CD4-positive, alpha-beta memory T cell (primary cell): ENCODE results near the gene SPATA21. TPM values are rescaled to one million over a fixed set of nuclear protein-coding genes. Genes with fewer than 3 reads are reported as not detected.
"Not testable (repeated sequence)": the region's sequence is repeated elsewhere in the genome, so short reads cannot be mapped to it uniquely, and the experiment has no call there.

Experiments used
- CTCF ChIA-PET: fragments of 350-600 bp; sonication (Branson Sonifier 250); formaldehyde crosslinking; loops from one replicate; lab custom pipeline; 2021; ENCODE audit warnings: inconsistent platforms; ENCODE audit not compliant: partially characterized antibody; lab: Charles Lee
- POLR2A ChIA-PET: fragments of 350-600 bp; sonication (Branson Sonifier 250); formaldehyde crosslinking; loops from one replicate; lab custom pipeline; 2021; ENCODE audit not compliant: partially characterized antibody; lab: Charles Lee
- DNase-seq, 5 donors: peaks; one replicate each; pipeline versions ENCODE4 v3.0.0 to v3.0.0-alpha.2; 2020 to 2022; ENCODE audit warnings: mixed read lengths in 1 of 5
- H3K27ac ChIP-seq: one replicate; pipeline ENCODE4 v1.7.0; 2013; ENCODE audit warnings: low read depth, low read length
- H3K27me3 ChIP-seq: 2 replicates; pipeline ENCODE4 v1.7.0; 2013; ENCODE audit warnings: mild to moderate bottlenecking, low read length, moderate library complexity; ENCODE audit not compliant: insufficient read depth
- H3K36me3 ChIP-seq: 2 replicates; pipeline ENCODE4 v1.7.0; 2013; ENCODE audit warnings: mild to moderate bottlenecking, low read length, moderate library complexity; ENCODE audit not compliant: insufficient read depth
- H3K4me1 ChIP-seq: 2 replicates; pipeline ENCODE4 v1.7.0; 2013; ENCODE audit warnings: mild to moderate bottlenecking, low read length, moderate library complexity; ENCODE audit not compliant: insufficient read depth
- H3K4me3 ChIP-seq, 2 donors: one replicate each; pipeline ENCODE4 v1.7.0; 2013; ENCODE audit warnings: low read length in 2 of 2, mild to moderate bottlenecking in 1 of 2
- H3K9me3 ChIP-seq, 2 donors: one replicate each; pipeline ENCODE4 v1.7.0; 2013; ENCODE audit warnings: low read length in 2 of 2, control low read depth in 1 of 2; ENCODE audit not compliant: control insufficient read depth in 1 of 2
- H3K27ac Mint-ChIP-seq, 7 donors: one replicate each; pipeline ENCODE4 v1.8.0; 2020 to 2021; ENCODE audit warnings: mixed read lengths in 7 of 7, mild to moderate bottlenecking in 6 of 7, inconsistent platforms in 3 of 7, moderate library complexity in 3 of 7
- H3K27me3 Mint-ChIP-seq, 2 donors: one replicate each; pipeline ENCODE4 v1.8.0; 2020 to 2021; ENCODE audit warnings: mixed read lengths in 2 of 2
- H3K36me3 Mint-ChIP-seq, 2 donors: one replicate each; pipeline ENCODE4 v1.8.0; 2020 to 2021; ENCODE audit warnings: mixed read lengths in 2 of 2, inconsistent platforms in 1 of 2, mild to moderate bottlenecking in 1 of 2
- H3K4me1 Mint-ChIP-seq, 4 donors: one replicate each; pipeline ENCODE4 v1.8.0; 2020 to 2021; ENCODE audit warnings: mixed read lengths in 4 of 4, mild to moderate bottlenecking in 1 of 4
- H3K4me3 Mint-ChIP-seq, 8 donors: one replicate each; pipeline ENCODE4 v1.8.0; 2020 to 2021; ENCODE audit warnings: mixed read lengths in 8 of 8, mild to moderate bottlenecking in 7 of 8, moderate library complexity in 6 of 8, inconsistent platforms in 3 of 8
- H3K9me3 Mint-ChIP-seq, 8 donors: one replicate each; pipeline ENCODE4 v1.8.0; 2020 to 2021; ENCODE audit warnings: mixed read lengths in 8 of 8, mild to moderate bottlenecking in 5 of 8, inconsistent platforms in 3 of 8, moderate library complexity in 1 of 8
- intact Hi-C: fragments of 100-400 bp; cut with micrococcal nuclease; formaldehyde crosslinking; loops from one replicate; pipeline ENCODE4 v1.15.1; 2023
- polyA plus RNA-seq, 2 donors: library from polyadenylated mRNA; unstranded; fragments of 300-500 nt; fragmentation: Illumina TruSeq; gene quantifications; one replicate each; pipeline ENCODE4 v1.2.3, GENCODE V29; 2021
- total RNA-seq, 2 experiments: library from RNA; stranded (reverse); gene quantifications; one replicate each; pipeline ENCODE4 v1.2.3, GENCODE V29; 2021

Gene SPATA21
- not detected for total RNA-seq
- not detected for polyA plus RNA-seq

DNA sequence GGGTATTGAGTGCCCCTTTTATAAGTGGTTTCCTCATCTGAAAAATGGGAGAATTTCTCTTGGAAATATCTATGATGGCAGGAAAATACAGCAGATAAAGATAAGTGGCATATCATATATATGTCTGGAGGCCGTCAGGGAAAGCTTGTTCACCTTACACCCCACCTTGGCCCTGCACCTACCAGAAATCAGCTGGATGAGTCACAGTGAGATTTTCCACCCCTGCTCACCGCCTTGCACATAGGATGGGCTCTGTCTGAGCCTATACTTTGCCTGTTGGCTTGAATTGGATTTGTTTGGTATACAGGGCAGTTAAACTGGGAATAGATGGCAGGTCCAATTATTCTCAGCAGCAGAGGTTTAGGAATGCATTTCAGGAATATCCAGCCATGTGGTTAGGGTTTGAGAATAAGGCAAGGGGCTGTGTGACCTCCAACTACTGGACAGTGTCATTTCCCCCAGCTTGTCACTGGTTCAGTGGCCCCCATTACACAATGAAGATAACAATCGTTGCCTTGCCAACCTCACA lies at the start of gene SPATA21:
TSS of gene SPATA21 (minus strand) at position 479 of the 529 bp plus-strand sequence. CDS start 6,053 bp downstream, outside the sequence.
- H3K27me3 ChIP-seq = no peaks in the 10 kb centered on the region
- intact Hi-C loops = no loop called here
- Mint-ChIP-seq H3K9me3 (peaks cover 0 to 4% (median 0%) of the 10 kb centered on the region in 8 donors), H3K4me3 (peak within 1 kb of the TSS in 1 of 8 donors; percentile 41), H3K4me1 (peaks cover 8 to 19% (median 13%) of the 10 kb centered on the region in 4 donors), H3K27ac (no peak within 1 kb of the TSS), H3K27me3 (no peaks in the 10 kb centered on the region), H3K36me3 (peaks cover 4 to 13% of the 10 kb centered on the region in 2 donors)
- no peak within 1 kb of the TSS for H3K27ac ChIP-seq
- CTCF ChIA-PET = no interaction called here
- H3K4me3 ChIP-seq = no peak within 1 kb of the TSS
- H3K4me1 ChIP-seq = peaks cover 11% of the 10 kb centered on the region
- H3K36me3 ChIP-seq = peaks cover under 1% of the 10 kb centered on the region
- DNase-seq = no peak
- no peaks in the 10 kb centered on the region for H3K9me3 ChIP-seq
- POLR2A ChIA-PET = no interaction called here

- H3K9me3 ChIP-seq, CTCF ChIA-PET, H3K4me3 ChIP-seq, H3K27me3 Mint-ChIP-seq, H3K27me3 ChIP-seq, H3K36me3 ChIP-seq, H3K27ac ChIP-seq, H3K4me3 Mint-ChIP-seq, DNase-seq, POLR2A ChIA-PET, intact Hi-C loops, H3K4me1 ChIP-seq, H3K4me1 Mint-ChIP-seq, H3K27ac Mint-ChIP-seq, H3K9me3 Mint-ChIP-seq: not testable (repeated sequence)
- peaks cover 9 to 22% of the 10 kb centered on the region in 2 donors for H3K36me3 Mint-ChIP-seq
These were observed 49.8 kb upstream of the SPATA21 start for GRCh38 chr1:16487011-16487410.

DNA sequence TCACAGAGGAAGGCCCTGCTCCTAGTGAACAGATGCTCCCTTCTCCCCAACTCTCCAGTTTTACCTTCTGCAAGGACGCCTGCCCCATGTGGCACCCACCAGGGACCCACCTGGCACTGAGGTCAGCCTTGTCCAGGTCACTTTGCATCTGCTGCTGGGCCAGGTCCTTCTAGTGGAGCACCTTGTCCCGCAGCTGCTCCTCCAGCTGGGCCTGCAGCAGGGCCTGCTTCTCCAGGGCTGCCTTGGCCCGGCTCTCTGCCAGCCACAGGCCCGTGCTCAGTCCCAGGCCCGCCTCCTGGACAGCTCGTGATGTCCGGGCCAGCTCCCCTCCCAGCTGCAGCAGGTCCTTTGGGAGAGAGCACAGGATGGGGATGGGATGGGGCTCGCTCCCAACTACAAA lies 49.1 kb upstream of the SPATA21 start:
- H3K27me3 Mint-ChIP-seq, H3K27me3 ChIP-seq, H3K4me3 ChIP-seq, CTCF ChIA-PET, H3K27ac ChIP-seq, H3K27ac Mint-ChIP-seq, DNase-seq, H3K9me3 ChIP-seq, intact Hi-C loops, H3K4me1 Mint-ChIP-seq, H3K4me1 ChIP-seq, H3K36me3 ChIP-seq, H3K9me3 Mint-ChIP-seq, POLR2A ChIA-PET, H3K4me3 Mint-ChIP-seq: not testable (repeated sequence)
- peaks cover 9 to 23% of the 10 kb centered on the region in 2 donors for H3K36me3 Mint-ChIP-seq

DNA sequence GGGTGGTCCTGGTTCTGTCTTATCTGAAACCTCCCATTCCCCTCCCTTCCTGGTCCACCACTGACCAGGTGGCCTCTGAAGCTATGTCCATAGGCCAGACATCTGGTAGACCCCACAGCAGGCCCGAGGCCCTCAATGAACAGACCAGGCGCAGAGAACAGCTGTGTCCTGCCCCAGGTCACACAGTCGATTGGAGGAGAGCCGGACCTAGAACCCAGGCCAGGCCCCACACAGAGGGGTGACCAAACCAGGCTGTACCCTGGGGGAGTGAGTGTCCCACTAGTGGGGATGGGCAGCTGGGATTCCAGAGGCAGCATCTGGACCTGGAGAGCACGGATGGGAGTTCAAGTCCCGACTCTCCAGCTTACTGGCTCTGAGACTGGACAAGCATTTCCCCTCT lies 47.7 kb upstream of the SPATA21 start:
- Histone ChIP-seq H3K4me1 (no peaks in the 10 kb centered on the region), H3K36me3 (peaks cover 4% of the 10 kb centered on the region), H3K27me3 (no peaks in the 10 kb centered on the region), H3K27ac (no peak overlapping the region), H3K9me3 (no peaks in the 10 kb centered on the region), H3K4me3 (no peak overlapping the region)
- intact Hi-C loops = no loop called here
- Mint-ChIP-seq H3K27ac (no peak overlapping the region), H3K27me3 (no peaks in the 10 kb centered on the region), H3K36me3 (peaks cover 16 to 27% of the 10 kb centered on the region in 2 donors), H3K4me1 (peaks cover 0 to 3% (median 0%) of the 10 kb centered on the region in 4 donors), H3K4me3 (no peak overlapping the region), H3K9me3 (no peaks in the 10 kb centered on the region)
- POLR2A ChIA-PET = no interaction called here
- DNase-seq = no peak
- CTCF ChIA-PET = no interaction called here

- ChIA-PET POLR2A (interaction anchor here (0.5 kb wide), 1 partner anchor 34 kb away, joined by 3 read pairs; no protein-coding TSS in a partner anchor), CTCF (no interaction called here)
- no peaks in the 10 kb centered on the region for H3K4me1 ChIP-seq
- H3K4me1 Mint-ChIP-seq = peaks cover 0 to 3% (median 0%) of the 10 kb centered on the region in 4 donors
- H3K27me3 ChIP-seq = no peaks in the 10 kb centered on the region
- no peak overlapping the region for H3K4me3 Mint-ChIP-seq
- H3K4me3 ChIP-seq = no peak overlapping the region
- no peaks in the 10 kb centered on the region for H3K9me3 ChIP-seq
- no peak overlapping the region for H3K27ac Mint-ChIP-seq
- intact Hi-C loops = no loop called here
- peaks cover 4% of the 10 kb centered on the region for H3K36me3 ChIP-seq
- H3K36me3 Mint-ChIP-seq = peaks cover 16 to 26% of the 10 kb centered on the region in 2 donors
- no peak for DNase-seq
- H3K27ac ChIP-seq = no peak overlapping the region
- H3K27me3 Mint-ChIP-seq = no peaks in the 10 kb centered on the region
- no peaks in the 10 kb centered on the region for H3K9me3 Mint-ChIP-seq
These were observed 47.2 kb upstream of the SPATA21 start for GRCh38 chr1:16484501-16484835.

- H3K27ac ChIP-seq, H3K36me3 ChIP-seq, H3K9me3 Mint-ChIP-seq, H3K4me3 Mint-ChIP-seq, H3K4me1 Mint-ChIP-seq, H3K4me3 ChIP-seq, H3K4me1 ChIP-seq, H3K27me3 ChIP-seq, H3K9me3 ChIP-seq, H3K27me3 Mint-ChIP-seq, intact Hi-C loops, DNase-seq, CTCF ChIA-PET: not testable (repeated sequence)
- POLR2A ChIA-PET = interaction anchor here (0.5 kb wide), 1 partner anchor 34 kb away, joined by 3 read pairs; no protein-coding TSS in a partner anchor
- Mint-ChIP-seq H3K27ac (peak overlapping the region in 1 of 7 donors; percentile 55), H3K36me3 (peaks cover 16 to 23% of the 10 kb centered on the region in 2 donors)
These were observed 46.6 kb upstream of the SPATA21 start for GRCh38 chr1:16483639-16484500.

- H3K36me3 ChIP-seq, CTCF ChIA-PET, DNase-seq, H3K4me1 Mint-ChIP-seq, intact Hi-C loops, H3K9me3 Mint-ChIP-seq, H3K27ac Mint-ChIP-seq, H3K4me3 ChIP-seq, POLR2A ChIA-PET, H3K27me3 ChIP-seq, H3K9me3 ChIP-seq, H3K27ac ChIP-seq, H3K4me1 ChIP-seq, H3K27me3 Mint-ChIP-seq, H3K4me3 Mint-ChIP-seq: not testable (repeated sequence)
- H3K36me3 Mint-ChIP-seq = peaks cover 18 to 26% of the 10 kb centered on the region in 2 donors
These were observed 45.9 kb upstream of the SPATA21 start for GRCh38 chr1:16483146-16483545.
